ENCODE results near the gene TRAPPC6A. TPM values are rescaled to one million over a fixed set of nuclear protein-coding genes. Genes with fewer than 3 reads are reported as not detected.

The TRAPPC6A gene
- total and polyA plus RNA-seq, 9 of the 15 experiments (the other 6 are each of a cell fraction or from before 2014, with no cell fraction given): 0.82 to 23.6 (median 11.6) TPM

DNA sequence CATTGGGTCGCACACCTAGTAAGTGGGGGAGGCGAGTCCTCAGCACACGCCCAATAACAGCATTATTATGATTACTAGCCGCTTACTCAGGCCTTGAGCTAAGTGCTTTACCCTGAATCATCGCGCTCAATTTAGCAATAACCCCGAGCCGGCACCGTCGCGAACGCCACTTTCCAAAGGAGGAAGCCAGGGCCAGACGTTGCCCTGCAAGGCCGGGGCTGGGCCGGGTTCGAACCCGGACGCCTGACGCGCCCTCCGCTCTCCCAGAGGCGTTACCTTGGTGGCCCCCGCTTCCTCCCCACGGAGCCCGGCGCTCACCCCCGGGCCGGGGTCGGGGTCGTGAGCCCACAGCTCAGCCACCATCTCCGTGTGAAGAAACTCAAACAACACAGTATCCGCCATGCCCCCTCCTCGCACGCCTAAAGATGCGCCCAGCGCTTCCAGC, at the start of gene TRAPPC6A (continued):
- TF ChIP-seq, protein P1, sequence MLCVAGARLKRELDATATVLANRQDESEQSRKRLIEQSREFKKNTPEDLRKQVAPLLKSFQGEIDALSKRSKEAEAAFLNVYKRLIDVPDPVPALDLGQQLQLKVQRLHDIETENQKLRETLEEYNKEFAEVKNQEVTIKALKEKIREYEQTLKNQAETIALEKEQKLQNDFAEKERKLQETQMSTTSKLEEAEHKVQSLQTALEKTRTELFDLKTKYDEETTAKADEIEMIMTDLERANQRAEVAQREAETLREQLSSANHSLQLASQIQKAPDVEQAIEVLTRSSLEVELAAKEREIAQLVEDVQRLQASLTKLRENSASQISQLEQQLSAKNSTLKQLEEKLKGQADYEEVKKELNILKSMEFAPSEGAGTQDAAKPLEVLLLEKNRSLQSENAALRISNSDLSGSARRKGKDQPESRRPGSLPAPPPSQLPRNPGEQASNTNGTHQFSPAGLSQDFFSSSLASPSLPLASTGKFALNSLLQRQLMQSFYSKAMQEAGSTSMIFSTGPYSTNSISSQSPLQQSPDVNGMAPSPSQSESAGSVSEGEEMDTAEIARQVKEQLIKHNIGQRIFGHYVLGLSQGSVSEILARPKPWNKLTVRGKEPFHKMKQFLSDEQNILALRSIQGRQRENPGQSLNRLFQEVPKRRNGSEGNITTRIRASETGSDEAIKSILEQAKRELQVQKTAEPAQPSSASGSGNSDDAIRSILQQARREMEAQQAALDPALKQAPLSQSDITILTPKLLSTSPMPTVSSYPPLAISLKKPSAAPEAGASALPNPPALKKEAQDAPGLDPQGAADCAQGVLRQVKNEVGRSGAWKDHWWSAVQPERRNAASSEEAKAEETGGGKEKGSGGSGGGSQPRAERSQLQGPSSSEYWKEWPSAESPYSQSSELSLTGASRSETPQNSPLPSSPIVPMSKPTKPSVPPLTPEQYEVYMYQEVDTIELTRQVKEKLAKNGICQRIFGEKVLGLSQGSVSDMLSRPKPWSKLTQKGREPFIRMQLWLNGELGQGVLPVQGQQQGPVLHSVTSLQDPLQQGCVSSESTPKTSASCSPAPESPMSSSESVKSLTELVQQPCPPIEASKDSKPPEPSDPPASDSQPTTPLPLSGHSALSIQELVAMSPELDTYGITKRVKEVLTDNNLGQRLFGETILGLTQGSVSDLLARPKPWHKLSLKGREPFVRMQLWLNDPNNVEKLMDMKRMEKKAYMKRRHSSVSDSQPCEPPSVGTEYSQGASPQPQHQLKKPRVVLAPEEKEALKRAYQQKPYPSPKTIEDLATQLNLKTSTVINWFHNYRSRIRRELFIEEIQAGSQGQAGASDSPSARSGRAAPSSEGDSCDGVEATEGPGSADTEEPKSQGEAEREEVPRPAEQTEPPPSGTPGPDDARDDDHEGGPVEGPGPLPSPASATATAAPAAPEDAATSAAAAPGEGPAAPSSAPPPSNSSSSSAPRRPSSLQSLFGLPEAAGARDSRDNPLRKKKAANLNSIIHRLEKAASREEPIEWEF (CRISPR knock-in tag; IDR thresholded peaks at IDR 0.05): no peak
- TF ChIP-seq ZNF79 (CRISPR knock-in tag; IDR thresholded peaks at IDR 0.05; ENCODE audit: low read depth) (no peak), SMARCB1 (IDR thresholded peaks at IDR 0.05; ENCODE audit: insufficient read length, low read depth) (no peak), NFATC3 (IDR thresholded peaks at IDR 0.05) (no peak), HMGN3 (IDR thresholded peaks at IDR 0.05; ENCODE audit: borderline replicate concordance, extremely low read depth, insufficient read length, low read depth, low read length) (no peak), CBX2 (IDR thresholded peaks at IDR 0.05; ENCODE audit: insufficient read depth, low read length, poor library complexity, severe bottlenecking) (no peak), TCF3 (CRISPR knock-in tag; IDR thresholded peaks at IDR 0.05) (no peak), ATF7 (IDR thresholded peaks at IDR 0.05) (no peak), PHF20 (IDR thresholded peaks at IDR 0.05; ENCODE audit: partially characterized antibody) (no peak), NR2C1 (IDR thresholded peaks at IDR 0.05) (no peak), NR2C1 (tag; IDR thresholded peaks at IDR 0.05) (no peak), PCBP1 (IDR thresholded peaks at IDR 0.05; ENCODE audit: low read depth, low read length, poor library complexity, severe bottlenecking) (peak; percentile 43), CREM (IDR thresholded peaks at IDR 0.05; ENCODE audit: low read depth) (no peak), TARDBP (IDR thresholded peaks at IDR 0.05) (no peak)
- TF ChIP-seq, protein P2, sequence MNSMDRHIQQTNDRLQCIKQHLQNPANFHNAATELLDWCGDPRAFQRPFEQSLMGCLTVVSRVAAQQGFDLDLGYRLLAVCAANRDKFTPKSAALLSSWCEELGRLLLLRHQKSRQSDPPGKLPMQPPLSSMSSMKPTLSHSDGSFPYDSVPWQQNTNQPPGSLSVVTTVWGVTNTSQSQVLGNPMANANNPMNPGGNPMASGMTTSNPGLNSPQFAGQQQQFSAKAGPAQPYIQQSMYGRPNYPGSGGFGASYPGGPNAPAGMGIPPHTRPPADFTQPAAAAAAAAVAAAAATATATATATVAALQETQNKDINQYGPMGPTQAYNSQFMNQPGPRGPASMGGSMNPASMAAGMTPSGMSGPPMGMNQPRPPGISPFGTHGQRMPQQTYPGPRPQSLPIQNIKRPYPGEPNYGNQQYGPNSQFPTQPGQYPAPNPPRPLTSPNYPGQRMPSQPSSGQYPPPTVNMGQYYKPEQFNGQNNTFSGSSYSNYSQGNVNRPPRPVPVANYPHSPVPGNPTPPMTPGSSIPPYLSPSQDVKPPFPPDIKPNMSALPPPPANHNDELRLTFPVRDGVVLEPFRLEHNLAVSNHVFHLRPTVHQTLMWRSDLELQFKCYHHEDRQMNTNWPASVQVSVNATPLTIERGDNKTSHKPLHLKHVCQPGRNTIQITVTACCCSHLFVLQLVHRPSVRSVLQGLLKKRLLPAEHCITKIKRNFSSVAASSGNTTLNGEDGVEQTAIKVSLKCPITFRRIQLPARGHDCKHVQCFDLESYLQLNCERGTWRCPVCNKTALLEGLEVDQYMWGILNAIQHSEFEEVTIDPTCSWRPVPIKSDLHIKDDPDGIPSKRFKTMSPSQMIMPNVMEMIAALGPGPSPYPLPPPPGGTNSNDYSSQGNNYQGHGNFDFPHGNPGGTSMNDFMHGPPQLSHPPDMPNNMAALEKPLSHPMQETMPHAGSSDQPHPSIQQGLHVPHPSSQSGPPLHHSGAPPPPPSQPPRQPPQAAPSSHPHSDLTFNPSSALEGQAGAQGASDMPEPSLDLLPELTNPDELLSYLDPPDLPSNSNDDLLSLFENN (IDR thresholded peaks at IDR 0.05; ENCODE audit: low read depth in 2 of 2, low read length in 2 of 2): no peak
- TF ChIP-seq, protein P3, sequence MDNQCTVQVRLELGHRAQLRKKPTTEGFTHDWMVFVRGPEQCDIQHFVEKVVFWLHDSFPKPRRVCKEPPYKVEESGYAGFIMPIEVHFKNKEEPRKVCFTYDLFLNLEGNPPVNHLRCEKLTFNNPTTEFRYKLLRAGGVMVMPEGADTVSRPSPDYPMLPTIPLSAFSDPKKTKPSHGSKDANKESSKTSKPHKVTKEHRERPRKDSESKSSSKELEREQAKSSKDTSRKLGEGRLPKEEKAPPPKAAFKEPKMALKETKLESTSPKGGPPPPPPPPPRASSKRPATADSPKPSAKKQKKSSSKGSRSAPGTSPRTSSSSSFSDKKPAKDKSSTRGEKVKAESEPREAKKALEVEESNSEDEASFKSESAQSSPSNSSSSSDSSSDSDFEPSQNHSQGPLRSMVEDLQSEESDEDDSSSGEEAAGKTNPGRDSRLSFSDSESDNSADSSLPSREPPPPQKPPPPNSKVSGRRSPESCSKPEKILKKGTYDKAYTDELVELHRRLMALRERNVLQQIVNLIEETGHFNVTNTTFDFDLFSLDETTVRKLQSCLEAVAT (IDR thresholded peaks at IDR 0.05): no peak
- TF ChIP-seq, protein P4, sequence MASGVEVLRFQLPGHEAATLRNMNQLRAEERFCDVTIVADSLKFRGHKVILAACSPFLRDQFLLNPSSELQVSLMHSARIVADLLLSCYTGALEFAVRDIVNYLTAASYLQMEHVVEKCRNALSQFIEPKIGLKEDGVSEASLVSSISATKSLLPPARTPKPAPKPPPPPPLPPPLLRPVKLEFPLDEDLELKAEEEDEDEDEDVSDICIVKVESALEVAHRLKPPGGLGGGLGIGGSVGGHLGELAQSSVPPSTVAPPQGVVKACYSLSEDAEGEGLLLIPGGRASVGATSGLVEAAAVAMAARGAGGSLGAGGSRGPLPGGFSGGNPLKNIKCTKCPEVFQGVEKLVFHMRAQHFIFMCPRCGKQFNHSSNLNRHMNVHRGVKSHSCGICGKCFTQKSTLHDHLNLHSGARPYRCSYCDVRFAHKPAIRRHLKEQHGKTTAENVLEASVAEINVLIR (CRISPR knock-in tag; IDR thresholded peaks at IDR 0.05): no peak

All from K562 (cell line).